OCI-LY1 (cell line): ENCODE results near the gene AK5.

Source experiments
- H2AFZ ChIP-seq: fragments of 200-600 bp; sonication (generic), shearing (Covaris generic); 2 replicates; pipeline ENCODE4 v1.6.0; 2014; ENCODE audit warnings: antibody characterized with exemption, mild to moderate bottlenecking, low read length
- H3F3A ChIP-seq: fragments of 200-600 bp; sonication (generic), shearing (Covaris generic); 2 replicates; pipeline ENCODE4 v1.6.0; 2014; ENCODE audit warnings: mild to moderate bottlenecking, antibody characterized with exemption, low read length, moderate library complexity; ENCODE audit not compliant: insufficient read depth
- H3K27ac ChIP-seq: fragments of 200-600 bp; sonication (generic); 2 replicates; pipeline ENCODE4 v1.5.1; 2014; ENCODE audit warnings: low read length, mixed run types, mild to moderate bottlenecking, low read depth; ENCODE audit not compliant: poor library complexity, severe bottlenecking
- H3K27me3 ChIP-seq: fragments of 200-600 bp; sonication (generic); 2 replicates; pipeline ENCODE4 v1.6.0; 2014; ENCODE audit warnings: antibody characterized with exemption, mild to moderate bottlenecking, low read length, moderate library complexity; ENCODE audit not compliant: insufficient read depth
- H3K36me3 ChIP-seq: fragments of 200-600 bp; sonication (generic); 2 replicates; pipeline ENCODE4 v1.6.1; 2014; ENCODE audit warnings: mild to moderate bottlenecking, antibody characterized with exemption, low read length, moderate library complexity, mixed read lengths; ENCODE audit not compliant: insufficient read depth
- H3K4me1 ChIP-seq: fragments of 200-600 bp; sonication (generic); 2 replicates; pipeline ENCODE4 v1.5.1; 2014; ENCODE audit warnings: mild to moderate bottlenecking, low read length, moderate library complexity; ENCODE audit not compliant: insufficient read depth, severe bottlenecking
- H3K4me2 ChIP-seq: fragments of 200-600 bp; sonication (generic), shearing (Covaris generic); 2 replicates; pipeline ENCODE4 v1.6.1; 2014; ENCODE audit warnings: low read length
- H3K4me3 ChIP-seq: fragments of 200-600 bp; sonication (generic); 2 replicates; pipeline ENCODE4 v1.5.1; 2014; ENCODE audit warnings: low read length, low read depth, mild to moderate bottlenecking, mixed read lengths; ENCODE audit not compliant: poor library complexity, severe bottlenecking
- H3K79me2 ChIP-seq: fragments of 200-600 bp; shearing (Covaris generic); 2 replicates; pipeline ENCODE4 v1.6.1; 2016; ENCODE audit warnings: mixed run types, low read length, mixed read lengths; ENCODE audit not compliant: insufficient read depth
- H3K9ac ChIP-seq: fragments of 200-600 bp; sonication (generic), shearing (Covaris generic); 2 replicates; pipeline ENCODE4 v1.6.1; 2014; ENCODE audit warnings: mild to moderate bottlenecking, low read length, mixed read lengths
- H3K9me2 ChIP-seq: fragments of 200-600 bp; sonication (generic), shearing (Covaris generic); 2 replicates; pipeline ENCODE4 v1.6.1; 2014; ENCODE audit warnings: low read depth, mild to moderate bottlenecking, low read length, mixed read lengths
- H3K9me3 ChIP-seq: fragments of 200-600 bp; shearing (Covaris generic); 2 replicates; pipeline ENCODE4 v1.6.1; 2014; ENCODE audit warnings: low read length, mixed read lengths
- H4K20me1 ChIP-seq: fragments of 200-600 bp; sonication (generic), shearing (Covaris generic); 2 replicates; pipeline ENCODE4 v1.6.0; 2016; ENCODE audit warnings: mild to moderate bottlenecking, low read length; ENCODE audit not compliant: insufficient read depth
- CTCF ChIP-seq: fragments of 200-600 bp; sonication (generic), shearing (Covaris generic); IDR thresholded peaks from 2 replicates; pipeline ENCODE4 v1.5.1; 2017; ENCODE audit warnings: mild to moderate bottlenecking, antibody characterized with exemption, low read length, moderate library complexity, mixed read lengths
- EZH2 ChIP-seq: fragments of 200-600 bp; sonication (generic), shearing (Covaris generic); IDR thresholded peaks from 2 replicates; pipeline ENCODE4 v1.8.0; 2017; ENCODE audit warnings: borderline replicate concordance, mixed run types, mild to moderate bottlenecking, antibody characterized with exemption, low read length, moderate library complexity, mixed read lengths

The AK5 gene

GRCh38 chr1:77424236-77424635, 142.4 kb downstream of the AK5 start:
- Histone ChIP-seq H3K4me2 (no peak overlapping the region), H3K9ac (no peak overlapping the region), H3K4me1 (no peaks in the 10 kb centered on the region), H3K27ac (no peak overlapping the region), H3K4me3 (no peak overlapping the region), H3F3A (no peaks in the 10 kb centered on the region), H3K9me3 (no peaks in the 10 kb centered on the region), H3K9me2 (no peaks in the 10 kb centered on the region), H3K36me3 (no peaks in the 10 kb centered on the region), H3K27me3 (no peaks in the 10 kb centered on the region), H4K20me1 (no peaks in the 10 kb centered on the region), H3K79me2 (no peaks in the 10 kb centered on the region), H2AFZ (no peak overlapping the region)
- TF ChIP-seq CTCF = no peak
- no peak for TF ChIP-seq EZH2

GRCh38 chr1:77428068-77428467, 146.2 kb downstream of the AK5 start:
- no peaks in the 10 kb centered on the region for H3K36me3 ChIP-seq
- no peaks in the 10 kb centered on the region for H3F3A ChIP-seq
- H3K9me3 ChIP-seq = no peaks in the 10 kb centered on the region
- H3K27ac ChIP-seq = no peak overlapping the region
- no peak overlapping the region for H3K4me3 ChIP-seq
- no peaks in the 10 kb centered on the region for H3K79me2 ChIP-seq
- H2AFZ ChIP-seq = no peak overlapping the region
- no peaks in the 10 kb centered on the region for H3K4me1 ChIP-seq
- no peaks in the 10 kb centered on the region for H3K9me2 ChIP-seq
- H3K27me3 ChIP-seq = no peaks in the 10 kb centered on the region
- no peak for TF ChIP-seq CTCF
- TF ChIP-seq EZH2 = no peak
- H3K4me2 ChIP-seq = no peak overlapping the region
- no peak overlapping the region for H3K9ac ChIP-seq
- H4K20me1 ChIP-seq = no peaks in the 10 kb centered on the region

- no peak overlapping the region for H3K9ac ChIP-seq
- H3K9me2 ChIP-seq = no peaks in the 10 kb centered on the region
- H3K79me2 ChIP-seq = no peaks in the 10 kb centered on the region
- no peaks in the 10 kb centered on the region for H3F3A ChIP-seq
- H4K20me1 ChIP-seq = no peaks in the 10 kb centered on the region
- H3K36me3 ChIP-seq = no peaks in the 10 kb centered on the region
- H3K4me1 ChIP-seq = no peaks in the 10 kb centered on the region
- no peak overlapping the region for H3K4me3 ChIP-seq
- no peaks in the 10 kb centered on the region for H3K27me3 ChIP-seq
- H3K4me2 ChIP-seq = no peak overlapping the region
- H3K9me3 ChIP-seq = no peaks in the 10 kb centered on the region
- H3K27ac ChIP-seq = no peak overlapping the region
- H2AFZ ChIP-seq = no peak overlapping the region
- TF ChIP-seq EZH2 = no peak
- TF ChIP-seq CTCF = no peak
These were observed 149.3 kb downstream of the AK5 start for GRCh38 chr1:77430966-77431690.
